Activated T-helper 9 cell treated with anti-CD3 and anti-CD28 coated beads, Interleukin-2, amount 50 U/mL, for 16 hours (primary cell): ENCODE measurements around the gene HYAL2.

ENCODE experiments used
- DNase-seq: peaks from one replicate; pipeline ENCODE4 v3.0.0-alpha.2; 2020; ENCODE audit warnings: low read depth

Gene HYAL2

GRCh38 chr3:50322386-50323091 is at the start of gene HYAL2:
Gene HYAL2, minus strand, starts transcription at chr3:50322745. Its CDS starts 2,256 bp downstream, at chr3:50320489.
- DNase-seq, result no peak

GRCh38 chr3:50371133-50371685 is 48.7 kb upstream of the HYAL2 start:
- DNase-seq, result no peak

GRCh38 chr3:50370594-50370993 is 48.0 kb upstream of the HYAL2 start:
- no peak for DNase-seq

- no peak for DNase-seq
Observed at GRCh38 chr3:50369012-50369670, 46.6 kb upstream of the HYAL2 start.

GRCh38 chr3:50365842-50366220 is 43.3 kb upstream of the HYAL2 start:
- no peak for DNase-seq

GRCh38 chr3:50365080-50365841 is 42.7 kb upstream of the HYAL2 start:
- peak; percentile 88 for DNase-seq

- DNase-seq, result no peak
Observed at GRCh38 chr3:50364573-50365079, 42.1 kb upstream of the HYAL2 start.

- DNase-seq, result no peak
Observed at GRCh38 chr3:50359760-50360110, 37.2 kb upstream of the HYAL2 start.

- DNase-seq, result peak; percentile 90
Observed at GRCh38 chr3:50358911-50359759, 36.6 kb upstream of the HYAL2 start, which contains the start of gene TMEM115. Gene TMEM115, minus strand, starts transcription at chr3:50359521. Its CDS starts 458 bp downstream, at chr3:50359063.

- no peak for DNase-seq
Observed at GRCh38 chr3:50358355-50358910, 35.9 kb upstream of the HYAL2 start.

- no peak for DNase-seq
Observed at GRCh38 chr3:50357481-50357880, 34.9 kb upstream of the HYAL2 start.

- DNase-seq, result no peak
Observed at GRCh38 chr3:50356553-50356952, 34.0 kb upstream of the HYAL2 start.

- DNase-seq, result no peak
Observed at GRCh38 chr3:50355829-50356552, 33.4 kb upstream of the HYAL2 start.

- DNase-seq, result no peak
Observed at GRCh38 chr3:50354850-50355249, 32.3 kb upstream of the HYAL2 start.

GRCh38 chr3:50354186-50354764 is 31.7 kb upstream of the HYAL2 start:
- DNase-seq, result no peak

- no peak for DNase-seq
Observed at GRCh38 chr3:50353245-50354004, 30.9 kb upstream of the HYAL2 start.

GRCh38 chr3:50352781-50353180 is 30.2 kb upstream of the HYAL2 start:
- DNase-seq, result no peak

GRCh38 chr3:50351323-50351697 is 28.8 kb upstream of the HYAL2 start:
- DNase-seq, result no peak

GRCh38 chr3:50350527-50351322 is 28.2 kb upstream of the HYAL2 start, which contains the start of the genes CYB561D2 and NPRL2:
Gene CYB561D2, plus strand, starts transcription at chr3:50350862. Its CDS starts 572 bp downstream, at chr3:50351434.
Gene NPRL2, minus strand, starts transcription at chr3:50350775. Its CDS starts 123 bp downstream, at chr3:50350652.
- DNase-seq, result peak; percentile 100
